Activated naive CD4-positive, alpha-beta T cell treated with anti-CD3 and anti-CD28 coated beads, Interleukin-2, amount 50 U/mL, for 72 hours (primary cell): Measurements from ENCODE around the gene RBM48. TPM values are rescaled to one million over a fixed set of nuclear protein-coding genes. Genes with fewer than 3 reads are reported as not detected.
A peak's percentile ranks its signal among the peaks of the same experiment; 100 is the strongest.
"Not testable (repeated sequence)": the region's sequence is repeated elsewhere in the genome, so short reads cannot be mapped to it uniquely, and the experiment has no call there.

Experiments
- ATAC-seq, 2 donors: fragments of 150-1000 bp; cut with Tn5 transposase; 2 replicates each; pipeline ENCODE4 v1.10.0; 2021; ENCODE audit warnings: mild to moderate bottlenecking in 2 of 2, moderate library complexity in 2 of 2
- DNase-seq, 2 donors: peaks; one replicate each; pipeline ENCODE4 v3.0.0; 2021 to 2022; ENCODE audit warnings: low spot score in 2 of 2
- H3K27ac Mint-ChIP-seq, 2 donors: one replicate each; pipeline ENCODE4 v1.8.0; 2022; ENCODE audit warnings: mild to moderate bottlenecking in 2 of 2, mixed read lengths in 2 of 2
- H3K36me3 Mint-ChIP-seq, 2 donors: one replicate each; pipeline ENCODE4 v1.8.0; 2022; ENCODE audit warnings: mixed read lengths in 2 of 2
- H3K9me3 Mint-ChIP-seq, 2 donors: one replicate each; pipeline ENCODE4 v1.8.0; 2022; ENCODE audit warnings: mixed read lengths in 2 of 2
- total RNA-seq, 2 donors: library from RNA; stranded (reverse); gene quantifications; one replicate each; pipeline ENCODE4 v1.2.3, GENCODE V29; 2022

RBM48 gene
- total RNA-seq: 10 to 100 TPM; 13.2 to 22.3 TPM

- Mint-ChIP-seq H3K36me3 (peaks cover 2 to 22% of the 10 kb centered on the region in 2 donors), H3K9me3 (no peaks in the 10 kb centered on the region), H3K27ac (peak within 1 kb of the TSS; percentile 96 to 97)
- ATAC-seq: peak; percentile 92 to 96
- DNase-seq: peak; percentile 85 to 96
Observed at GRCh38 chr7:92528188-92528957, at the start of gene RBM48, which contains the start of gene PEX1. Gene RBM48, plus strand, starts transcription at chr7:92528795. Its CDS starts 19 bp downstream, at chr7:92528814. Gene PEX1, minus strand, starts transcription at chr7:92528520. Its CDS starts 85 bp downstream, at chr7:92528435.

GRCh38 chr7:92479146-92479545, 49.4 kb upstream of the RBM48 start:
- ATAC-seq, DNase-seq, H3K9me3 Mint-ChIP-seq, H3K36me3 Mint-ChIP-seq, H3K27ac Mint-ChIP-seq: not testable (repeated sequence)

GRCh38 chr7:92483624-92484023, 45.0 kb upstream of the RBM48 start:
- H3K36me3 Mint-ChIP-seq, H3K9me3 Mint-ChIP-seq, ATAC-seq, DNase-seq, H3K27ac Mint-ChIP-seq: not testable (repeated sequence)

GRCh38 chr7:92484226-92484625, 44.4 kb upstream of the RBM48 start:
- ATAC-seq, H3K36me3 Mint-ChIP-seq, H3K27ac Mint-ChIP-seq, DNase-seq, H3K9me3 Mint-ChIP-seq: not testable (repeated sequence)

- H3K9me3 Mint-ChIP-seq: no peaks in the 10 kb centered on the region
- ATAC-seq (peak in 1 of 2 donors; percentile 52), DNase-seq (no peak)
- H3K36me3 Mint-ChIP-seq: peaks cover 5 to 8% of the 10 kb centered on the region in 2 donors
- no peak overlapping the region for H3K27ac Mint-ChIP-seq
Observed at GRCh38 chr7:92485267-92485892, 43.2 kb upstream of the RBM48 start.

GRCh38 chr7:92485974-92486373, 42.6 kb upstream of the RBM48 start:
- Mint-ChIP-seq H3K9me3 (no peaks in the 10 kb centered on the region), H3K36me3 (peaks cover 5 to 8% of the 10 kb centered on the region in 2 donors), H3K27ac (no peak overlapping the region)
- no peak for DNase-seq
- ATAC-seq: no peak

- peaks cover 5 to 8% of the 10 kb centered on the region in 2 donors for H3K36me3 Mint-ChIP-seq
- ATAC-seq: no peak
- no peak for DNase-seq
Observed at GRCh38 chr7:92487804-92488203, 40.8 kb upstream of the RBM48 start.

GRCh38 chr7:92489634-92490033, 39.0 kb upstream of the RBM48 start:
- ATAC-seq (no peak), DNase-seq (no peak)
- no peak overlapping the region for H3K27ac Mint-ChIP-seq
- no peaks in the 10 kb centered on the region for H3K9me3 Mint-ChIP-seq
- peaks cover 5 to 8% of the 10 kb centered on the region in 2 donors for H3K36me3 Mint-ChIP-seq

More at GRCh38 chr7:92487804-92488203, 40.8 kb upstream of the RBM48 start:
- Mint-ChIP-seq H3K27ac (no peak overlapping the region), H3K9me3 (no peaks in the 10 kb centered on the region)

- DNase-seq (no peak), ATAC-seq (no peak)
- H3K36me3 Mint-ChIP-seq: no peaks in the 10 kb centered on the region
- no peaks in the 10 kb centered on the region for H3K9me3 Mint-ChIP-seq
- H3K27ac Mint-ChIP-seq: no peak overlapping the region
Observed at GRCh38 chr7:92496876-92497275, 31.7 kb upstream of the RBM48 start.

GRCh38 chr7:92498557-92498956, 30.0 kb upstream of the RBM48 start:
- H3K27ac Mint-ChIP-seq: peak overlapping the region; percentile 20 to 40
- H3K36me3 Mint-ChIP-seq: no peaks in the 10 kb centered on the region
- peak; percentile 49 to 61 for ATAC-seq
- DNase-seq: no peak
- no peaks in the 10 kb centered on the region for H3K9me3 Mint-ChIP-seq

GRCh38 chr7:92503767-92504166, 24.8 kb upstream of the RBM48 start:
- Mint-ChIP-seq H3K9me3 (no peaks in the 10 kb centered on the region), H3K36me3 (no peaks in the 10 kb centered on the region), H3K27ac (peak overlapping the region in 1 of 2 donors; percentile 37)
- no peak for ATAC-seq
- DNase-seq: no peak

GRCh38 chr7:92504563-92504962, 24.0 kb upstream of the RBM48 start:
- no peaks in the 10 kb centered on the region for H3K9me3 Mint-ChIP-seq
- ATAC-seq (no peak), DNase-seq (no peak)
- H3K27ac Mint-ChIP-seq: no peak overlapping the region
- no peaks in the 10 kb centered on the region for H3K36me3 Mint-ChIP-seq

- Mint-ChIP-seq H3K9me3 (no peaks in the 10 kb centered on the region), H3K36me3 (no peaks in the 10 kb centered on the region), H3K27ac (no peak overlapping the region)
- DNase-seq (no peak), ATAC-seq (no peak)
Observed at GRCh38 chr7:92506363-92506762, 22.2 kb upstream of the RBM48 start.

- Mint-ChIP-seq H3K9me3 (no peaks in the 10 kb centered on the region), H3K27ac (no peak overlapping the region), H3K36me3 (no peaks in the 10 kb centered on the region)
- ATAC-seq (no peak), DNase-seq (no peak)
Observed at GRCh38 chr7:92508946-92509345, 19.6 kb upstream of the RBM48 start.

- no peaks in the 10 kb centered on the region for H3K9me3 Mint-ChIP-seq
- H3K27ac Mint-ChIP-seq: no peak overlapping the region
- ATAC-seq: no peak
Observed at GRCh38 chr7:92513167-92513902, 15.3 kb upstream of the RBM48 start.

GRCh38 chr7:92517631-92518030, 11.0 kb upstream of the RBM48 start:
- peak overlapping the region in 1 of 2 donors; percentile 12 for H3K27ac Mint-ChIP-seq
- H3K9me3 Mint-ChIP-seq: no peaks in the 10 kb centered on the region
- no peaks in the 10 kb centered on the region for H3K36me3 Mint-ChIP-seq
- no peak for ATAC-seq
- DNase-seq: no peak

More at GRCh38 chr7:92513167-92513902, 15.3 kb upstream of the RBM48 start:
- H3K36me3 Mint-ChIP-seq: no peaks in the 10 kb centered on the region
- DNase-seq: no peak

GRCh38 chr7:92520024-92520423, 8.6 kb upstream of the RBM48 start:
- DNase-seq: no peak
- no peak for ATAC-seq
- H3K9me3 Mint-ChIP-seq: no peaks in the 10 kb centered on the region
- H3K36me3 Mint-ChIP-seq: no peaks in the 10 kb centered on the region
- H3K27ac Mint-ChIP-seq: no peak overlapping the region
